HepG2 (cell line): ENCODE data around the gene TSC22D4. TPM values are rescaled to one million over a fixed set of nuclear protein-coding genes. Genes with fewer than 3 reads are reported as not detected.
A peak's percentile ranks its signal among the peaks of the same experiment; 100 is the strongest.

Source experiments
- FLYWCH1 ChIP-seq: sonication (generic); formaldehyde crosslinking; IDR thresholded peaks from 2 replicates; pipeline ENCODE4 v1.8.1; 2023; ENCODE audit warnings: mild to moderate bottlenecking, missing genetic modification reagents
- FOXK2 ChIP-seq: fragments of 450-650 bp; IDR thresholded peaks from 2 replicates; pipeline ENCODE4 v1.6.1; 2016
- HOXA3 ChIP-seq: sonication (generic); formaldehyde crosslinking; IDR thresholded peaks from 2 replicates; pipeline ENCODE4 v1.5.0; 2020; ENCODE audit warnings: missing genetic modification reagents
- KLF15 ChIP-seq: sonication (generic); formaldehyde crosslinking; IDR thresholded peaks from 2 replicates; pipeline ENCODE4 v1.8.1; 2023; ENCODE audit warnings: borderline replicate concordance, mild to moderate bottlenecking, inconsistent platforms, missing genetic modification reagents, mixed read lengths
- ONECUT2 ChIP-seq: sonication (generic); formaldehyde crosslinking; IDR thresholded peaks from 2 replicates; pipeline ENCODE4 v1.4.0; 2020; ENCODE audit warnings: missing genetic modification reagents
- POGZ ChIP-seq: sonication (generic); formaldehyde crosslinking; IDR thresholded peaks from 2 replicates; pipeline ENCODE4 v1.4.0; 2020; ENCODE audit warnings: mild to moderate bottlenecking, missing genetic modification reagents
- RBM39 ChIP-seq: fragments of 200-400 bp; formaldehyde crosslinking; IDR thresholded peaks from one replicate; pipeline ENCODE4 v1.6.1; 2018; ENCODE audit warnings: antibody characterized with exemption, mild to moderate bottlenecking, low read depth, low read length; ENCODE audit not compliant: poor library complexity, severe bottlenecking
- REPIN1 ChIP-seq: sonication (generic); formaldehyde crosslinking; IDR thresholded peaks from 2 replicates; pipeline ENCODE4 v1.8.0; 2022; ENCODE audit warnings: missing genetic modification reagents, low read depth, mild to moderate bottlenecking, borderline replicate concordance
- RFX5 ChIP-seq: IDR thresholded peaks from 2 replicates; pipeline ENCODE4 v1.6.1; 2011; ENCODE audit warnings: low read depth, low read length, improper control_type of control experiment
- RNF2 ChIP-seq: fragments of 450-650 bp; conservative IDR thresholded peaks from 2 replicates; pipeline ENCODE4 v1.6.1; 2016; ENCODE audit warnings: low read depth
- SIX1 ChIP-seq: sonication (generic); formaldehyde crosslinking; IDR thresholded peaks from 2 replicates; pipeline ENCODE4 v1.4.0; 2020; ENCODE audit warnings: missing genetic modification reagents, borderline replicate concordance
- TMF1 ChIP-seq: sonication (generic); formaldehyde crosslinking; IDR thresholded peaks from 2 replicates; pipeline ENCODE4 v1.8.1; 2022; ENCODE audit warnings: low read depth, missing genetic modification reagents
- TRIM24 ChIP-seq: sonication (generic); formaldehyde crosslinking; IDR thresholded peaks from 2 replicates; pipeline ENCODE4 v1.8.0; 2022; ENCODE audit warnings: mild to moderate bottlenecking, missing genetic modification reagents
- ZBTB49 ChIP-seq: sonication (generic); formaldehyde crosslinking; IDR thresholded peaks from 2 replicates; pipeline ENCODE4 v1.4.0; 2020; ENCODE audit warnings: missing genetic modification reagents, borderline replicate concordance
- ZFP36L1 ChIP-seq: sonication (generic); formaldehyde crosslinking; IDR thresholded peaks from 2 replicates; pipeline ENCODE4 v1.8.0; 2022; ENCODE audit warnings: mild to moderate bottlenecking, missing genetic modification reagents, moderate library complexity
- ZFP62 ChIP-seq: sonication (generic); formaldehyde crosslinking; IDR thresholded peaks from 2 replicates; pipeline ENCODE4 v1.4.0; 2020; ENCODE audit warnings: missing genetic modification reagents
- ZMYM2 ChIP-seq: sonication (generic); formaldehyde crosslinking; IDR thresholded peaks from 2 replicates; pipeline ENCODE4 v1.8.0; 2022; ENCODE audit warnings: mild to moderate bottlenecking, missing genetic modification reagents
- ZNF256 ChIP-seq: sonication (generic); formaldehyde crosslinking; conservative IDR thresholded peaks from 2 replicates; pipeline ENCODE4 v1.4.0; 2020; ENCODE audit warnings: missing genetic modification reagents
- ZNF30 ChIP-seq: sonication (generic); formaldehyde crosslinking; IDR thresholded peaks from 2 replicates; pipeline ENCODE4 v1.5.0; 2020; ENCODE audit warnings: mild to moderate bottlenecking, missing genetic modification reagents
- ZNF362 ChIP-seq: sonication (generic); formaldehyde crosslinking; IDR thresholded peaks from 2 replicates; pipeline ENCODE4 v1.4.0; 2020; ENCODE audit warnings: missing genetic modification reagents, mild to moderate bottlenecking, borderline replicate concordance
- ZNF484 ChIP-seq: sonication (generic); formaldehyde crosslinking; IDR thresholded peaks from 2 replicates; pipeline ENCODE4 v1.5.1; 2020; ENCODE audit warnings: mild to moderate bottlenecking, low read depth, missing genetic modification reagents, borderline replicate concordance
- ZNF652 ChIP-seq: IDR thresholded peaks from 2 replicates; pipeline ENCODE4 v1.6.1; 2016; ENCODE audit warnings: low read depth, borderline replicate concordance
- ZNF660 ChIP-seq: sonication (generic); formaldehyde crosslinking; IDR thresholded peaks from 2 replicates; pipeline ENCODE4 v1.5.1; 2020; ENCODE audit warnings: mild to moderate bottlenecking, low read depth, missing genetic modification reagents, borderline replicate concordance
- ZNF678 ChIP-seq: sonication (generic); formaldehyde crosslinking; IDR thresholded peaks from 2 replicates; pipeline ENCODE4 v1.4.0; 2020; ENCODE audit warnings: mild to moderate bottlenecking, missing genetic modification reagents
- ZNF713 ChIP-seq: sonication (generic); formaldehyde crosslinking; IDR thresholded peaks from 2 replicates; pipeline ENCODE4 v1.4.0; 2020; ENCODE audit warnings: mild to moderate bottlenecking, missing genetic modification reagents
- ZNF761 ChIP-seq: sonication (generic); formaldehyde crosslinking; conservative IDR thresholded peaks from 2 replicates; pipeline ENCODE4 v1.4.0; 2020; ENCODE audit warnings: mild to moderate bottlenecking, missing genetic modification reagents
- polyA plus RNA-seq, 8 experiments: library from polyadenylated mRNA; depleted of rRNA in 3 of 8; stranded (reverse) in 7 of 8; unstranded in 1 of 8; fragments of >200 nt; fragmentation: Illumina TruSeq in 4 of 8; extraction: Trizol in 4 of 8; gene quantifications; 2 replicates each; pipeline versions ENCODE4 v1.2.1 to v1.2.3, GENCODE V29; 2011 to 2016; ENCODE audit warnings: low read depth in 4 of 8, missing spikeins in 1 of 8, mixed read lengths in 1 of 8; ENCODE audit not compliant: insufficient read depth in 1 of 8
- total RNA-seq, 5 experiments: library from RNA; depleted of rRNA; stranded (reverse); fragments of >200 nt; fragmentation: Illumina TruSeq; extraction: Trizol; gene quantifications; 2 replicates each; pipeline ENCODE4 v1.2.3, GENCODE V29; 2016; ENCODE audit warnings: low read depth in 1 of 5
- TF ChIP-seq, protein P1 (sequence below): sonication (generic); formaldehyde crosslinking; IDR thresholded peaks from 2 replicates; pipeline ENCODE4 v1.5.0; 2020; ENCODE audit warnings: missing genetic modification reagents

TSC22D4 gene
- total and polyA plus RNA-seq, 2 of the 13 experiments (the other 11 are each of a cell fraction or from before 2014, with no cell fraction given): 7.7 to 8.7 TPM

- 0 out of 2 replicates have a peak, but pooled peaks have one; percentile 62 for TF ChIP-seq ZNF678
- TF ChIP-seq RBM39: no peak
- no peak for TF ChIP-seq TMF1 (CRISPR knock-in tag)
- TF ChIP-seq, protein P1, sequence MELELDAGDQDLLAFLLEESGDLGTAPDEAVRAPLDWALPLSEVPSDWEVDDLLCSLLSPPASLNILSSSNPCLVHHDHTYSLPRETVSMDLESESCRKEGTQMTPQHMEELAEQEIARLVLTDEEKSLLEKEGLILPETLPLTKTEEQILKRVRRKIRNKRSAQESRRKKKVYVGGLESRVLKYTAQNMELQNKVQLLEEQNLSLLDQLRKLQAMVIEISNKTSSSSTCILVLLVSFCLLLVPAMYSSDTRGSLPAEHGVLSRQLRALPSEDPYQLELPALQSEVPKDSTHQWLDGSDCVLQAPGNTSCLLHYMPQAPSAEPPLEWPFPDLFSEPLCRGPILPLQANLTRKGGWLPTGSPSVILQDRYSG: no peak
- TF ChIP-seq ZNF256: no peak
- TF ChIP-seq POGZ (CRISPR knock-in tag): peak; percentile 77
- no peak for TF ChIP-seq ONECUT2 (CRISPR knock-in tag)
- TF ChIP-seq ZNF484 (CRISPR knock-in tag): no peak
- TF ChIP-seq ZNF362: peak; percentile 84
- peak; percentile 82 for TF ChIP-seq REPIN1 (CRISPR knock-in tag)
- TF ChIP-seq ZBTB49 (CRISPR knock-in tag): no peak
- peak; percentile 41; the same call in 1 of the 2 replicates for TF ChIP-seq SIX1 (CRISPR knock-in tag)
- TF ChIP-seq RFX5: peak; percentile 44
- no peak for TF ChIP-seq ZNF660 (CRISPR knock-in tag)
- TF ChIP-seq ZNF30 (CRISPR knock-in tag): no peak
- no peak for TF ChIP-seq ZFP62 (CRISPR knock-in tag)
- peak; percentile 66 for TF ChIP-seq TRIM24 (CRISPR knock-in tag)
- TF ChIP-seq ZNF761 (CRISPR knock-in tag): peak; percentile 67; the same call in 1 of the 2 replicates
- TF ChIP-seq HOXA3 (CRISPR knock-in tag): peak; percentile 71
- TF ChIP-seq FLYWCH1 (CRISPR knock-in tag): no peak
- no peak for TF ChIP-seq ZNF713 (CRISPR knock-in tag)
- no peak for TF ChIP-seq KLF15 (CRISPR knock-in tag)
- TF ChIP-seq FOXK2: peak; percentile 39; the same call in 1 of the 2 replicates
- 0 out of 2 replicates have a peak, but pooled peaks have one; percentile 73 for TF ChIP-seq RNF2
- TF ChIP-seq ZFP36L1: peak; percentile 74; the same call in 1 of the 2 replicates
- TF ChIP-seq ZNF652 (CRISPR knock-in tag): no peak
- peak; percentile 85 for TF ChIP-seq ZMYM2 (CRISPR knock-in tag)
Observed at GRCh38 chr7:100444311-100445278, 34.4 kb downstream of the TSC22D4 start (continued).
